Retinal pigment epithelial cell (primary cell): ENCODE measurements around the gene PLCG2.
"Not testable (repeated sequence)": the region's sequence is repeated elsewhere in the genome, so short reads cannot be mapped to it uniquely, and the experiment has no call there.

ENCODE experiments used
- DNase-seq: peaks from one replicate; pipeline ENCODE4 v3.0.0-alpha.2; 2010; ENCODE audit warnings: low read depth
- H3K4me3 ChIP-seq: 2 replicates; pipeline ENCODE4 v1.5.1; 2011; ENCODE audit warnings: mild to moderate bottlenecking, low read length, control low read depth, moderate library complexity
- TF ChIP-seq, protein P1 (sequence below): conservative IDR thresholded peaks from 2 replicates; pipeline ENCODE4 v1.5.1; 2011; ENCODE audit warnings: low read depth, low read length, control low read depth, inconsistent platforms

PLCG2 gene

DNA sequence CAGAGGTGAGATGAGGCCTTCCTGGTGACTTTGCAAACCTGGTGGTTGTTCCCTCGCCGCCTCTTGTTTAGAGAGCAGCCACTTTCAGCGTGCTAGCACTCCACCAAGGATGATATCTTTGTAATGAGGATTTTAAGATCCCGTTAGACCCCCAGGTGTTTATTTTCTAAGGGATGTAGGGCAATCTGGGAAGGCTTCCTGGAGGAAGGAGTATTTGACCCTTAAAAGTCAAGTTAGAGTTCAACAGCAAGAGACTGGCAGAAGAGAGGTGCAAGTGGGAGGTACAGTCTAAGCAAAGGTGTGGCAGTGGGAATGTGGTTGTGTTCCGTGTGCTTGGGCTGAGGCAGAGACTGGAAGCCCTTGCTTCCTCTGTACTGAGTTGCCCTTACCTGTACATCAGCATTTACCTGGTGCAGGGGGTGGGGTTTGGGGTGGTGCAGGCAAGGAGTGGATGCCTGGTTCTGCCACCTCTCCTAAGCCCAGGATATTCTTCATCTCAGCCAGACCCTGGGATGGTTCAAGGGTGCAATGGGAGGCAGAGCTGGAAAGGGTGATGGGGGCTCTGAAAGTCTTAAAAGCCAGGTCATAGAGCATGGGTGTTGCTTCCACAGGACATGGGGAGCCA, 148.6 kb downstream of the PLCG2 start:
- no peak for DNase-seq
- H3K4me3 ChIP-seq = no peak overlapping the region
- TF ChIP-seq, protein P1, sequence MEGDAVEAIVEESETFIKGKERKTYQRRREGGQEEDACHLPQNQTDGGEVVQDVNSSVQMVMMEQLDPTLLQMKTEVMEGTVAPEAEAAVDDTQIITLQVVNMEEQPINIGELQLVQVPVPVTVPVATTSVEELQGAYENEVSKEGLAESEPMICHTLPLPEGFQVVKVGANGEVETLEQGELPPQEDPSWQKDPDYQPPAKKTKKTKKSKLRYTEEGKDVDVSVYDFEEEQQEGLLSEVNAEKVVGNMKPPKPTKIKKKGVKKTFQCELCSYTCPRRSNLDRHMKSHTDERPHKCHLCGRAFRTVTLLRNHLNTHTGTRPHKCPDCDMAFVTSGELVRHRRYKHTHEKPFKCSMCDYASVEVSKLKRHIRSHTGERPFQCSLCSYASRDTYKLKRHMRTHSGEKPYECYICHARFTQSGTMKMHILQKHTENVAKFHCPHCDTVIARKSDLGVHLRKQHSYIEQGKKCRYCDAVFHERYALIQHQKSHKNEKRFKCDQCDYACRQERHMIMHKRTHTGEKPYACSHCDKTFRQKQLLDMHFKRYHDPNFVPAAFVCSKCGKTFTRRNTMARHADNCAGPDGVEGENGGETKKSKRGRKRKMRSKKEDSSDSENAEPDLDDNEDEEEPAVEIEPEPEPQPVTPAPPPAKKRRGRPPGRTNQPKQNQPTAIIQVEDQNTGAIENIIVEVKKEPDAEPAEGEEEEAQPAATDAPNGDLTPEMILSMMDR = no peak

DNA sequence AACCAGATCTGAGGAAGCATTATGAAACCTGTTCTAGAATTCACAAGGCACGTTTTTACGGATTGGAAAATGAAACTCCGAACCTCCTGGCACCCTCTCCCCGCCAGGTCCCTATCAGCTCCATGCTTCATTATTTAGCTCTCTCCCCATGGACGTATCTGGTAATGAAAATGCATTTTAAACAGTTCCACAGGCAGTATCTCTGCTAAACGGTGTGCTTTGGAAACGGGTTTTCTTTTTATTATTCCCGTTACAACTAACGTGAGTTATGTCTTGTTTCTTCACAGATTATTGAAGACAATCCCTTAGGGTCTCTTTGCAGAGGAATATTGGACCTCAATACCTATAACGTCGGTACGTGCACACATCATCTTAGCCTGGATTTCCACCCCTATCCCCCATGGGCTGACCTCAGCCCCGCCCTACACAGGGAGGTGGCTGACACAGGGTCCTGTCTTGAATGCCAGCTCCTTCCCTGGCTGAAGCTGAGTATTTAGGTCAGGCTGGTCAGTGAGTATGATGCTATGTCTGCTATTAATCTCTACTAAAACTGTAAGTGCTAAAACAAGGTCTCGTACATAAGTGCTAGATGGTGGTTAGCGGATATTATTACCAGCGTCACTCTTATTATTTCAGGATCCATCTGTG, 149.3 kb downstream of the PLCG2 start:
- TF ChIP-seq, protein P1 = no peak
- DNase-seq = no peak
- H3K4me3 ChIP-seq = no peak overlapping the region

DNA sequence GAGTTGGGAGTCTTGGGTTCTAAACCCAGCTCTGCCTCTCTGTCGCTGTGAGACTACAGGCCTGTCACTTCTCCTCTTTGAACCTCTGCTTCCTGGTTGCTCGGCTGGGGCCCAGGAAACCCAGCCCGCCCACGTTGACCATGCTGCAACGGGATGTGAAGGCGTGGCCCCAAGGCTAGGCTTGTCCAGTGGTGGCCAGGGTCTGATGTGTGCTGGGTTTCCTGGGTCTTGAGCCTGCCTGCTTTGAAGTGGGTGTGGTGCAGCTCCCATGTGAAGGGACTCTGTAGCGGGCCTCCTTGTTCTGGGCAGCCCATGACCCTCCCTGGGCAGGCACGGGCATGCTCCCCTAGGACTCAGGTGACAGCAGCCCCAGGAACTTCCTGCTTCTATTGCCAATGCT, 149.9 kb downstream of the PLCG2 start:
- H3K4me3 ChIP-seq = no peak overlapping the region
- no peak for DNase-seq
- TF ChIP-seq, protein P1 = no peak

DNA sequence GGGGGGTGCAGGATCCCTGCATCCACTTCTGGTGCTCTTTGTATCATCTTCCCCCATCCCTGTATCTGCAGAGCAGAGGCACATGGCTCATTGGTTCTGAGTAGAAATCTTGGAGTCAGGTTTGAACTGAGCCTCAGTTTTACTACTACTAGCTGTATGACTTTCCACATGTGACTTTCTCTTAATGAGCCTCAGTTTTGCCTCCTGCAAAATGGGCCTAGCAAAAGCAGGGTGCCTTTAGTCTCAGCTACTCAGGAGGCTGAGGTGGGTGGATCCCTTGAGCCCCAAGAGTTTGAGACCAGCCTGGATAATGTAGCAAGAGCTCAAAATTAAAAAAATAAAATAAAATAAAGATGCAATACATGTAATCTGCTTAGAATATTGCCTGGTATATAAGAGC, 150.8 kb downstream of the PLCG2 start:
- TF ChIP-seq, protein P1 = no peak
- no peak overlapping the region for H3K4me3 ChIP-seq
- no peak for DNase-seq

DNA sequence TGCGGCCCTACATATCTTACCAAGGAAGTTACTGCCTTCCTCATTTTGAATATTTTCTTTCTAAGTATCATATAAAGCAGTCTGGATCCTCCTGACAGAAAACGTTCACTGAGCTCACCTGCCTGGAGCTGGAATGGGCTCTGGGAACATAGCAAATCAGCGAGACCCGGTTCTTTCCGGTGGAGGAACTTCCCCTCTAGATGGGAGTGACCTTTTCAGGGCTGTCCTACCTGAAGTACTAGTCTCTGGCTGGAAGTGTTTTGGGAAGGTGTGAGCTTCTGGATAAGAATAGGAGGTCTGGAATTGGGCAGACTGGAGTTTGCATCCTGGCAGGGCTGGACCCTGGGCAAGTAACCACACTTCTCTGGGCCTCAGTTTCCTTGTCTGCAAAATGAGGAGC, 152.8 kb downstream of the PLCG2 start:
- H3K4me3 ChIP-seq = no peak overlapping the region
- TF ChIP-seq, protein P1 = no peak
- no peak for DNase-seq

DNA sequence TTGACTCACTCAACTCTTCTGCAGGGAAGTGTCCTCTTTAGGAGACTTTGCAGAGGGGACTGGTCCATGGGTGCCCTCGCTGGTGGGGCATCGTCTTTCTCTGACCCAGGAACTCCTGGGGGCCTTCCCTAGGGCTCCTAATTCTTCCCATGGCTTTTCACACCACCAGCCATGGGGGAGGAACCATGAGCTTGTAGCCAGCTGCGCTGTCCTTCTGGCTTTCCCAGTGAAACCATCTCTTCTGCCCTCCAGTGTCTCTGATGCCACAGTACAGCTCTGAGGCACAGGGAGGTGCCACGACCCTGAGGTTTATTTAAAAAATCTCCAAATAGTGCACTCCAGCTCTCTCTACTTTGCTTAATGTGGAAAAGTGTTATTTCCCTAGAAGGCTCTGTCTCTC, 153.6 kb downstream of the PLCG2 start:
- DNase-seq = no peak
- TF ChIP-seq, protein P1 = peak; percentile 3
- no peak overlapping the region for H3K4me3 ChIP-seq

DNA sequence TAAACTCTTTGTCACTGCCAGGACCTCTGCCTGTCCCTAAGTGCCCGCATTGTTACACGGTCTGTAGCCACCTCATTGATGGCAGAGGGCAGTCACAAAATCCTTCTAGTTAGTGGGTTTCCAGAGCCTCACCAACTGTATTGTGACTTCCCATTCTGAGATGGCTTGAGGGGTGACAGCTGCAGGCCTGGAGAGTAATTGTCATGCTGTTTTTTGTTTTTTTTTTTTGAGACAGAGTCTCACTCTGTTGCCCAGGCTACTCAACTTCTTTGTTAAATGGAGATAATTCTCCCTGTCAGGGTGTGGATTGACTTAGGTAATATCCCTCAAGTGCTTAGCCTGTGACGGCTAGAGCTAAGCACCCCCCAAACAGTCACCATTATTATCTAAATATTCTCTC, 154.3 kb downstream of the PLCG2 start:
- TF ChIP-seq, protein P1 = no peak
- no peak overlapping the region for H3K4me3 ChIP-seq
- DNase-seq = no peak

DNA sequence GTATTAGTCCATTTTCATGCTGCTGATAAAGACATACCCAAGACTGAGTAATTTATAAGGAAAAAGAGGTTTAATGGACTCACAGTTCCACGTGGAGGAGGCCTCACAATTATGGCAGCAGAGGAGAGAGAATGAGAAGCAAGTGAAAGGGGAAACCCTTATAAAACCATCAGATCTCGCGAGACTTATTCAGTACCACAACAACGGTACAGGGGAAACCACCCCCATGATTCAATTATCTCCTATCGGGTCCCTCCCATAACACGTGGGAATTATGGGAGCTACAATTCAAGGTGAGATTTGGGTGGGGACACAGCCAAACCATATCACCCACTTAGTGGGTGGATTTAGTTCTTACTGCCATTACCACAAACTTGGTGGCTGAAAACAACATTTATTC, 155.6 kb downstream of the PLCG2 start:
- DNase-seq, H3K4me3 ChIP-seq: not testable (repeated sequence)
